Transverse colon (tissue), 4 donors: ENCODE results near the gene CYGB. TPM values are rescaled to one million over a fixed set of nuclear protein-coding genes. Genes with fewer than 3 reads are reported as not detected.

Source experiments
- DNase-seq: peaks from one replicate; pipeline ENCODE4 v3.0.0-alpha.2; 2019
- H3K27ac ChIP-seq, 4 donors: fragments of 200-600 bp; sonication (generic); 2 replicates each; pipeline ENCODE4 v1.5.1; 2016 to 2018; ENCODE audit warnings: inconsistent platforms in 4 of 4
- H3K27me3 ChIP-seq: fragments of 200-600 bp; sonication (generic); 2 replicates; pipeline ENCODE4 v1.5.1; 2017; ENCODE audit warnings: inconsistent platforms
- H3K36me3 ChIP-seq, 4 donors: fragments of 200-600 bp; sonication (generic); 2 replicates each; pipeline ENCODE4 v1.5.1; 2017 to 2019; ENCODE audit warnings: inconsistent platforms in 4 of 4
- H3K4me1 ChIP-seq, 4 donors: fragments of 200-600 bp; sonication (generic); 2 replicates each; pipeline ENCODE4 v1.5.1; 2017 to 2020; ENCODE audit warnings: inconsistent platforms in 4 of 4
- H3K4me3 ChIP-seq, 4 donors: fragments of 200-600 bp; sonication (generic); 1 replicate in 1 of 4; 2 replicates in 3 of 4; pipeline versions ENCODE4 v1.5.1 to v1.6.1; 2017 to 2019; ENCODE audit warnings: inconsistent platforms in 4 of 4
- H3K9me3 ChIP-seq, 2 donors: fragments of 200-600 bp; sonication (generic); 2 replicates each; pipeline ENCODE4 v1.5.1; 2017 to 2019; ENCODE audit warnings: inconsistent platforms in 2 of 2
- CTCF ChIP-seq, 5 experiments: fragments of 200-600 bp in 3 of 5; fragments of 450-650 bp in 2 of 5; sonication (generic) in 3 of 5; IDR thresholded peaks; 1 replicate in 2 of 5; 2 replicates in 3 of 5; pipeline ENCODE4 v1.5.1; 2016 to 2017; ENCODE audit warnings: antibody characterized with exemption in 5 of 5, inconsistent platforms in 3 of 5, mild to moderate bottlenecking in 2 of 5, moderate library complexity in 1 of 5
- EP300 ChIP-seq: sonication (generic); formaldehyde crosslinking; IDR thresholded peaks from one replicate; pipeline ENCODE4 v1.6.1; 2017; ENCODE audit warnings: antibody characterized with exemption, low read depth
- POLR2A ChIP-seq: fragments of 450-650 bp; IDR thresholded peaks from one replicate; pipeline ENCODE4 v1.6.1; 2016; ENCODE audit warnings: antibody characterized with exemption, mild to moderate bottlenecking, moderate library complexity
- POLR2AphosphoS5 ChIP-seq, 3 donors: sonication (generic); formaldehyde crosslinking; IDR thresholded peaks; one replicate each; pipeline ENCODE4 v1.6.1; 2016; ENCODE audit warnings: antibody characterized with exemption in 3 of 3
- WGBS, 2 donors: methylation state at CpG; one replicate each; pipeline ENCODE4 v1.1.5; 2018; ENCODE audit warnings: low coverage in 1 of 2; 5-methylcytosine and 5-hydroxymethylcytosine counted together
- in situ Hi-C, 4 donors: fragments of 200-750 bp; cut with MboI; loops; one replicate each; pipeline versions ENCODE4 v1.15.0 to v1.15.1; 2017; ENCODE audit warnings: low sequenced_read_pairs in 3 of 4, low pct_ligation_motif_present in 1 of 4, low pct_unique_long_range_greater_than_20kb in 1 of 4
- intact Hi-C: fragments of 100-400 bp; cut with DNase I; formaldehyde crosslinking; loops from one replicate; pipeline ENCODE4 v1.15.1; 2023; ENCODE audit warnings: low total_unique reads
- total RNA-seq, 4 donors: library from RNA; depleted of rRNA; stranded (reverse); fragments of >200 nt; gene quantifications; one replicate each; pipeline ENCODE4 v1.1.0, GENCODE V29; 2016

Gene CYGB
- total RNA-seq, 4 donors from 2014 or later = 7.5 to 20.1 (median 11.3) TPM

- Histone ChIP-seq H3K4me1 (peaks cover 18 to 55% (median 35%) of the 10 kb centered on the region in 4 donors), H3K36me3 (no peaks in the 10 kb centered on the region), H3K9me3 (no peaks in the 10 kb centered on the region), H3K27ac (peak overlapping the region; percentile 80 to 87 (median 85)), H3K4me3 (peak overlapping the region in 2 of 4 donors; percentile 6 to 20), H3K27me3 (no peaks in the 10 kb centered on the region)
- 38% methylated on average over 31 of the region's 31 CpGs; no CpG with 5 or more reads in 1 of the 2 donors for WGBS, 2 donors
- TF ChIP-seq POLR2AphosphoS5 (IDR thresholded peaks at IDR 0.05) (peak in 2 of 3 donors; percentile 15 to 21), EP300 (no peak), CTCF (IDR thresholded peaks at IDR 0.05) (no peak), POLR2A (peak; percentile 35)
- DNase-seq = peak; percentile 60
- in situ Hi-C loops = no loop called here
- intact Hi-C loops = no loop called here
These were observed 39.3 kb downstream of the CYGB start for GRCh38 chr17:76497979-76498875.

- TF ChIP-seq CTCF (IDR thresholded peaks at IDR 0.05) (no peak), POLR2A (no peak)
- Histone ChIP-seq H3K36me3 (no peaks in the 10 kb centered on the region), H3K27ac (peak overlapping the region; percentile 80 to 87 (median 85)), H3K4me1 (peaks cover 24 to 61% (median 41%) of the 10 kb centered on the region in 4 donors), H3K4me3 (peak overlapping the region in 1 of 4 donors; percentile 6), H3K27me3 (no peaks in the 10 kb centered on the region), H3K9me3 (no peaks in the 10 kb centered on the region)
- in situ Hi-C loops = no loop called here
- intact Hi-C loops = no loop called here
- 58% methylated on average over 2 of the region's 2 CpGs; no CpG with 5 or more reads in 1 of the 2 donors for WGBS, 2 donors
- DNase-seq = no peak
These were observed 39.9 kb downstream of the CYGB start for GRCh38 chr17:76497699-76497978.

- peaks cover 19 to 65% (median 47%) of the 10 kb centered on the region in 4 donors for H3K4me1 ChIP-seq
- no peaks in the 10 kb centered on the region for H3K36me3 ChIP-seq
- no peak for DNase-seq
- in situ Hi-C loops (no loop called here), intact Hi-C loops (no loop called here)
- no peak overlapping the region for H3K4me3 ChIP-seq
- H3K9me3 ChIP-seq = no peaks in the 10 kb centered on the region
- WGBS, 2 donors = 60 to 90% methylated on average over 2 to 6 of the region's 6 CpGs
- TF ChIP-seq POLR2AphosphoS5 (IDR thresholded peaks at IDR 0.05) (no peak), POLR2A (no peak), EP300 (no peak), CTCF (IDR thresholded peaks at IDR 0.05) (no peak)
- H3K27me3 ChIP-seq = no peaks in the 10 kb centered on the region
- peak overlapping the region in 1 of 4 donors; percentile 87 for H3K27ac ChIP-seq
These were observed 41.0 kb downstream of the CYGB start for GRCh38 chr17:76496464-76496863.

GRCh38 chr17:76495663-76496400 is 41.7 kb downstream of the CYGB start:
- peak overlapping the region in 2 of 4 donors; percentile 84 to 87 for H3K27ac ChIP-seq
- intact Hi-C loops = no loop called here
- H3K4me3 ChIP-seq = no peak overlapping the region
- no peak for DNase-seq
- WGBS, 2 donors = 79% methylated on average over 16 of the region's 16 CpGs; no CpG with 5 or more reads in 1 of the 2 donors
- in situ Hi-C loops = no loop called here
- no peak for TF ChIP-seq POLR2AphosphoS5 (IDR thresholded peaks at IDR 0.05)
- no peak for TF ChIP-seq POLR2A
- TF ChIP-seq EP300 = no peak
- no peak for TF ChIP-seq CTCF (IDR thresholded peaks at IDR 0.05)
- peaks cover 24 to 70% (median 49%) of the 10 kb centered on the region in 4 donors for H3K4me1 ChIP-seq
- no peaks in the 10 kb centered on the region for H3K27me3 ChIP-seq
- no peaks in the 10 kb centered on the region for H3K9me3 ChIP-seq
- H3K36me3 ChIP-seq = no peaks in the 10 kb centered on the region
